Measurements from ENCODE around the gene SKI.

SKI gene

DNA sequence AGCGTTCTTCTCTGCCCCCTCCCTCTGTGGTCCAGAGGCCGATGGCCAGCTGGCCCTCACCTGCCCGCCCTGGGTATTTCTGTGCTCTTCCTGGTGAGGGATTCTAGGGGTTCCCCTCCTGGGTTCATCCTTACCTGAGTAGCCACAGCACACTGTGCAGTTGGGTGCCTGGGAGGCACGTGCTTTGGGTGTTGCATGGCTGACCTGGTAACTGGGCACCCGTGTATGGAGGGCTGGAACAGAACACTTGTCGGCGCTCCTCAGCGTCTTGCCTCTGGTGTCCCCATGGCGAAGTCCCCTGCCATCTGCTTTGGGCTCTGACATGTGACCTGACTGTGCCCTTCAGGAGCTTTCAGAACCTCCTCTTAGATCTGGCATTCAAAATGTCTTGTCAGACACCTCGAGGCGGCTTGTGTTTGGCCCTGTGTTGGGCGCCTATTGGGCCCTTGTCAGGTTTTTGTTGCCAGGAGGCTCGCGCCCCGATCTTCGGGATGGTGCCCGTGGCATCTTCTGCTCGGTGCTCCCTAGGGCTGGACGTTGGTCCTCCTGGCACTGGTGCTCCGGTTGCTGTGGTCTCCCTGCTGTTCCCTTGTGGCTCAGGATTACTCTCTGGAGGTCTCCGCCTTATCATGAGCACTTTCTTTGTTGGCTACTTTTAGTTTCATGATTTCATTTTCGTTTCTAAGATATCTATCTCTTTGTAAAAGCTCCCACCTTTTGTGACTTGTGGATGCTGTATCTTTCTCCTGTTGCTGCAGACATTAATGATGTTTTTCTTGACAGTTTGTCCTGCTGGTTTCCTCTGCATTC lies 28.5 kb downstream of the SKI start:
- Histone ChIP-seq H4K20me1 (ENCODE audit: insufficient read depth, low read length) (no peaks in the 10 kb centered on the region), H3K27me3 (replicated peaks; ENCODE audit: insufficient read depth, low read length) (no peaks in the 10 kb centered on the region), H3K9me2 (replicated peaks; ENCODE audit: insufficient read depth, low read length) (no peaks in the 10 kb centered on the region), H3K4me2 (ENCODE audit: low read depth, low read length) (no peak overlapping the region), H3F3A (ENCODE audit: insufficient read depth, low read length) (peaks cover 20% of the 10 kb centered on the region; the same call in 1 of the 2 replicates), H3K36me3 (replicated peaks; ENCODE audit: insufficient read depth, low read length) (no peaks in the 10 kb centered on the region), H3K4me1 (ENCODE audit: low read length) (peaks cover 13% of the 10 kb centered on the region; the same call in 1 of the 2 replicates), H3K79me2 (ENCODE audit: low read length) (peaks cover 54% of the 10 kb centered on the region), H3K9ac (ENCODE audit: low read length) (no peak overlapping the region), H3K4me3 (ENCODE audit: low read length) (no peak overlapping the region), H3K27ac (ENCODE audit: low read length) (peak overlapping the region; percentile 55; the same call in 1 of the 2 replicates), H3K9me3 (replicated peaks; ENCODE audit: insufficient read depth, low read length) (0 out of 2 replicates have a peak, but pooled peaks cover 3% of the 10 kb centered on the region), H2AFZ (ENCODE audit: low read length) (no peak overlapping the region)
- TF ChIP-seq, protein P1, sequence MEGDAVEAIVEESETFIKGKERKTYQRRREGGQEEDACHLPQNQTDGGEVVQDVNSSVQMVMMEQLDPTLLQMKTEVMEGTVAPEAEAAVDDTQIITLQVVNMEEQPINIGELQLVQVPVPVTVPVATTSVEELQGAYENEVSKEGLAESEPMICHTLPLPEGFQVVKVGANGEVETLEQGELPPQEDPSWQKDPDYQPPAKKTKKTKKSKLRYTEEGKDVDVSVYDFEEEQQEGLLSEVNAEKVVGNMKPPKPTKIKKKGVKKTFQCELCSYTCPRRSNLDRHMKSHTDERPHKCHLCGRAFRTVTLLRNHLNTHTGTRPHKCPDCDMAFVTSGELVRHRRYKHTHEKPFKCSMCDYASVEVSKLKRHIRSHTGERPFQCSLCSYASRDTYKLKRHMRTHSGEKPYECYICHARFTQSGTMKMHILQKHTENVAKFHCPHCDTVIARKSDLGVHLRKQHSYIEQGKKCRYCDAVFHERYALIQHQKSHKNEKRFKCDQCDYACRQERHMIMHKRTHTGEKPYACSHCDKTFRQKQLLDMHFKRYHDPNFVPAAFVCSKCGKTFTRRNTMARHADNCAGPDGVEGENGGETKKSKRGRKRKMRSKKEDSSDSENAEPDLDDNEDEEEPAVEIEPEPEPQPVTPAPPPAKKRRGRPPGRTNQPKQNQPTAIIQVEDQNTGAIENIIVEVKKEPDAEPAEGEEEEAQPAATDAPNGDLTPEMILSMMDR (IDR thresholded peaks at IDR 0.05; ENCODE audit: low read length) = no peak
- TF ChIP-seq EZH2phosphoT487 (IDR thresholded peaks at IDR 0.05; ENCODE audit: low read length) = no peak
- TF ChIP-seq EZH2 (optimal IDR thresholded peaks at IDR 0.05; ENCODE audit: low read depth, low read length) = no peak
- DNase-seq = no peak

DNA sequence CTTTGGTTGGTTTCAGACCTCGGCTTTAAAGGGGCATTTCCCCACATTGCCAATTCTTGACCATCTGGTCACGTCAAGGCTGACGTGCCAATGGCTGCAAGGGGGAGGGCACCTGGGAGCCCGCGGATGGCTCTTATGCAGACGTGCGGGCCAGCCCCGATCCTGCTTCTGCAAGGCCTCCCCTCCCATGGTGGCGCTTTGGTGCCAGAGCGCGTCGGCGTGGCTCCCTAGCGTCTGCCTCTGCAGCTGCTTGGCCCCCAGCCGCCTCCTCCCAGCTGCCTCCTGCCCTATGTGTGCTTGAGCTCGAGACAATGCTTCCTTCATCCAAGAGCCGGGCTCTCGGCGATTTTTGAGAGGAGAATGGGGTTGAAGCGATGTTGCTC lies 29.1 kb downstream of the SKI start:
- TF ChIP-seq, protein P1 (IDR thresholded peaks at IDR 0.05; ENCODE audit: low read length) = no peak
- no peak for TF ChIP-seq EZH2 (optimal IDR thresholded peaks at IDR 0.05; ENCODE audit: low read depth, low read length)
- no peak for TF ChIP-seq EZH2phosphoT487 (IDR thresholded peaks at IDR 0.05; ENCODE audit: low read length)
- H3K4me3 ChIP-seq (ENCODE audit: low read length) = no peak overlapping the region
- DNase-seq = no peak
- H3F3A ChIP-seq (ENCODE audit: insufficient read depth, low read length) = peaks cover 20% of the 10 kb centered on the region; the same call in 1 of the 2 replicates
- no peak overlapping the region for H3K9ac ChIP-seq (ENCODE audit: low read length)
- H3K27ac ChIP-seq (ENCODE audit: low read length) = no peak overlapping the region
- no peaks in the 10 kb centered on the region for H3K9me2 ChIP-seq (replicated peaks; ENCODE audit: insufficient read depth, low read length)
- 0 out of 2 replicates have a peak, but pooled peaks cover 3% of the 10 kb centered on the region for H3K9me3 ChIP-seq (replicated peaks; ENCODE audit: insufficient read depth, low read length)
- no peaks in the 10 kb centered on the region for H3K36me3 ChIP-seq (replicated peaks; ENCODE audit: insufficient read depth, low read length)
- H2AFZ ChIP-seq (ENCODE audit: low read length) = no peak overlapping the region
- peaks cover 49% of the 10 kb centered on the region for H3K79me2 ChIP-seq (ENCODE audit: low read length)
- no peak overlapping the region for H3K4me2 ChIP-seq (ENCODE audit: low read depth, low read length)
- peaks cover 13% of the 10 kb centered on the region; the same call in 1 of the 2 replicates for H3K4me1 ChIP-seq (ENCODE audit: low read length)
- no peaks in the 10 kb centered on the region for H4K20me1 ChIP-seq (ENCODE audit: insufficient read depth, low read length)
- no peaks in the 10 kb centered on the region for H3K27me3 ChIP-seq (replicated peaks; ENCODE audit: insufficient read depth, low read length)

DNA sequence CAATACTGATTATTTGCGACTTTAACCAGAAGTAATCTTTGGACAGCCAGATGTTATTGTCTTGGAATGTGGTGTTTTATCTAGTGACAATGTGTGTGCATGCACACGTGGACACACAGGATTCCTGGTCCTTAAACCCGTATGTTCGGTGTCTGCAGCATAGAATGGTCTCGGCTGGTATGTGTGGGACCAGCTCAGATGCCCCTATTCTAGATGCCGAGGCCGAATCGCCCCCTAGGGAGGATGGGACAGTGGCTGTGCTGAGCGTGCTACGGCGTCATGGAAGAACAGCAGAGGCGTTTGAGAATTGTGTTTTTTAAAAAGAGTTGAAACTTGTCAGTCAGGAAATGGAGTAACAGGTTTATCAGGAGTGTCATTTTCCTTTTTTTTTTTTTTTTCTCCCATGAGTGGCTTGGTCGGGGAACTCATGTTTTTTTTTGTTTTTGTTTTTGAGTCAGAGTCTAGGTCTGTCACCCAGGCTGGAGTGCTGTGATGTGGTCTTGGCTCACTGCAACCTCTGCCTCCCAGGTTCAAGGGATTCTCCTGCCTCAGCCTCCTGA lies 30.1 kb downstream of the SKI start:
- no peak overlapping the region for H3K4me3 ChIP-seq (ENCODE audit: low read length)
- no peaks in the 10 kb centered on the region for H3K9me2 ChIP-seq (replicated peaks; ENCODE audit: insufficient read depth, low read length)
- H3K27me3 ChIP-seq (replicated peaks; ENCODE audit: insufficient read depth, low read length) = no peaks in the 10 kb centered on the region
- H2AFZ ChIP-seq (ENCODE audit: low read length) = no peak overlapping the region
- peaks cover 13% of the 10 kb centered on the region; the same call in 1 of the 2 replicates for H3K4me1 ChIP-seq (ENCODE audit: low read length)
- H3K9ac ChIP-seq (ENCODE audit: low read length) = no peak overlapping the region
- H3F3A ChIP-seq (ENCODE audit: insufficient read depth, low read length) = peaks cover 20% of the 10 kb centered on the region; the same call in 1 of the 2 replicates
- H3K79me2 ChIP-seq (ENCODE audit: low read length) = peaks cover 46% of the 10 kb centered on the region
- no peak overlapping the region for H3K27ac ChIP-seq (ENCODE audit: low read length)
- H4K20me1 ChIP-seq (ENCODE audit: insufficient read depth, low read length) = no peaks in the 10 kb centered on the region
- no peaks in the 10 kb centered on the region for H3K36me3 ChIP-seq (replicated peaks; ENCODE audit: insufficient read depth, low read length)
- H3K4me2 ChIP-seq (ENCODE audit: low read depth, low read length) = no peak overlapping the region
- no peak for TF ChIP-seq EZH2phosphoT487 (IDR thresholded peaks at IDR 0.05; ENCODE audit: low read length)
- no peak for TF ChIP-seq EZH2 (optimal IDR thresholded peaks at IDR 0.05; ENCODE audit: low read depth, low read length)
- TF ChIP-seq, protein P1 (IDR thresholded peaks at IDR 0.05; ENCODE audit: low read length) = no peak
- no peak for DNase-seq
- 0 out of 2 replicates have a peak, but pooled peaks cover 3% of the 10 kb centered on the region for H3K9me3 ChIP-seq (replicated peaks; ENCODE audit: insufficient read depth, low read length)

Data from MM.1S (cell line).